ENCODE results near the gene ZFP36L2. TPM values are rescaled to one million over a fixed set of nuclear protein-coding genes. Genes with fewer than 3 reads are reported as not detected.

Gene ZFP36L2
- total and polyA plus RNA-seq, 7 experiments from 2014 or later = 231 to 747 (median 389) TPM

DNA sequence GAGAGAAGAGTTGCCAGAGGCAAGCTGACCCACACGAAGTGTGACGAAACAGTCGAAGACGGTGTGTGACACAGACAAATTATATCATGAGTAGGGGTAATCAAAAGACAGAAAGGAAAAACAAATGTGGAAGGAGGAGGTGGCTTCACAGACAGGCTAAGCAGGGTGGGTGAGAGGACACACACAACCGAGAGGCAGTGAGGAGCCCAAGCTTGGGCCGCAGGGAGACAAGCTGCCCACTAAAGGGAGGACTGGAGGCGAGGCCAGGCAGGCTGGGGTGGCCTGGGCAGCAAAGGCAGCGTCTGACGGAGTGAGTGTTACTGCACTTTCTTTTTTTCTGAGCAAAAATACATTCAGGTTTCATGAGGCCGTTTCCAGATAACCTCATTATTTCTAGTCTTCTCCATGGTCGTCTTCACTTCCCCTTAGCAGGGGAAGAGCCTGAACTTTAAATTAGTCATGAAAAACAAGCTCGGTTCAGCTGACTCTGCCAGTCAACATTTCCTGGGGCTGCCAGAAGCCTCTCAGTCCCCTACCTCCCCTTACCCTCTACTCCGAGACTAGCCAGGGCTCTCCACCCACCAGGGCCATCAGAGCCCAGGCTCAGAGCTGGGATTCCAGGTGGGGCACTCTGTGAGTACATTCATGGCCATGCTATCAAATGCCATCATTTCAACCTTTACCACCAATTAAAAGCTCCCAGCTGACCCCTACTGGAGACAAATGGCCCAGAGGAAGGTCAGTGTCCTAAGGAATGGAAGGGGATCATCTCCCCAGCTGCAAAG lies 13.8 kb upstream of the ZFP36L2 start:
- Mint-ChIP-seq H3K27ac (peak overlapping the region in 4 of 9 donors; percentile 4 to 38 (median 34)), H3K27me3 (no peaks in the 10 kb centered on the region), H3K9me3 (no peaks in the 10 kb centered on the region), H3K36me3 (peaks cover 4 to 16% (median 9%) of the 10 kb centered on the region in 5 donors), H3K4me3 (no peak overlapping the region), H3K4me1 (peaks cover 4 to 24% (median 16%) of the 10 kb centered on the region in 7 donors)
- POLR2A ChIA-PET = no interaction called here
- Histone ChIP-seq H3K36me3 (ENCODE audit: control insufficient read depth in 2 of 3, insufficient read depth in 3 of 3, low read length in 3 of 3) (peaks cover 0 to 12% (median 0%) of the 10 kb centered on the region in 3 experiments), H3K9me3 (ENCODE audit: control insufficient read depth in 2 of 3, low read length in 3 of 3) (no peaks in the 10 kb centered on the region), H3K4me3 (ENCODE audit: low read length) (no peak overlapping the region), H3K4me1 (ENCODE audit: control insufficient read depth in 2 of 2, insufficient read depth in 2 of 2, low read length in 2 of 2) (peaks cover 0 to 4% of the 10 kb centered on the region in 2 donors), H3K27ac (ENCODE audit: low read depth, low read length) (no peak overlapping the region), H3K27me3 (ENCODE audit: control insufficient read depth in 2 of 2, insufficient read depth in 2 of 2, low read length in 2 of 2) (no peaks in the 10 kb centered on the region)
- ATAC-seq (peak; percentile 73), DNase-seq (no peak)
- CTCF ChIA-PET = interaction anchor here (0.7 to 1.5 kb wide), 3 partner anchors 11 to 265 kb away, joined by 3 to 5 read pairs (median 5); no protein-coding TSS in a partner anchor
- intact Hi-C loops (cut with micrococcal nuclease) = no loop called here

DNA sequence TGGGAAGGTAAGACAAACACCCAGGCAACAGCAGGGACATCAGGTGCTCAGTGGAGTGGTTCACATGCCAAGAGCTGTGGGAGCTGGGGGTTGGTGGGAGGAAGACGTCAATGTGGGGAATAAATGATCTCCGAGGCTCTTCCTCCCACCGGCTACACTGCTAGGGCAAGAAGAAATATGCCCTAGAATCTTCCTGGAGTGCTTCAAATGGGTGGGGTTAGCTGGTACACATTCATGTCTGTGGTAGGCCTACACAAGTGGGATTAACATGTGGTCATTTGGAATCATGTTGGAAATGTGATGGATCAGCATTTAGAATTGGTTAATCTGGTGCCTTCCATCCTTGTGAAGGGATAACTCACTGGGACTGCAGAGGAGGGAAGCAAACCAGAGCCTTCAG lies 12.4 kb upstream of the ZFP36L2 start:
- Mint-ChIP-seq H3K4me1 (peaks cover 4 to 24% (median 16%) of the 10 kb centered on the region in 7 donors), H3K4me3 (no peak overlapping the region), H3K27ac (peak overlapping the region in 1 of 9 donors; percentile 38), H3K27me3 (no peaks in the 10 kb centered on the region), H3K9me3 (no peaks in the 10 kb centered on the region), H3K36me3 (peaks cover 3 to 12% (median 6%) of the 10 kb centered on the region in 5 donors)
- DNase-seq (no peak), ATAC-seq (no peak)
- ChIA-PET CTCF (interaction anchor here (1.1 kb wide), 1 partner anchor 245 kb away, joined by 3 read pairs; no protein-coding TSS in a partner anchor), POLR2A (no interaction called here)
- H3K9me3 ChIP-seq (ENCODE audit: control insufficient read depth in 2 of 3, low read length in 3 of 3) = no peaks in the 10 kb centered on the region
- H3K27me3 ChIP-seq (ENCODE audit: control insufficient read depth in 2 of 2, insufficient read depth in 2 of 2, low read length in 2 of 2) = no peaks in the 10 kb centered on the region
- peaks cover 0 to 4% of the 10 kb centered on the region in 2 donors for H3K4me1 ChIP-seq (ENCODE audit: control insufficient read depth in 2 of 2, insufficient read depth in 2 of 2, low read length in 2 of 2)
- no peak overlapping the region for H3K27ac ChIP-seq (ENCODE audit: low read depth, low read length)
- H3K36me3 ChIP-seq (ENCODE audit: control insufficient read depth in 2 of 3, insufficient read depth in 3 of 3, low read length in 3 of 3) = peaks cover 0 to 4% (median 0%) of the 10 kb centered on the region in 3 experiments
- H3K4me3 ChIP-seq (ENCODE audit: low read length) = no peak overlapping the region
- intact Hi-C loops (cut with micrococcal nuclease) = no loop called here

DNA sequence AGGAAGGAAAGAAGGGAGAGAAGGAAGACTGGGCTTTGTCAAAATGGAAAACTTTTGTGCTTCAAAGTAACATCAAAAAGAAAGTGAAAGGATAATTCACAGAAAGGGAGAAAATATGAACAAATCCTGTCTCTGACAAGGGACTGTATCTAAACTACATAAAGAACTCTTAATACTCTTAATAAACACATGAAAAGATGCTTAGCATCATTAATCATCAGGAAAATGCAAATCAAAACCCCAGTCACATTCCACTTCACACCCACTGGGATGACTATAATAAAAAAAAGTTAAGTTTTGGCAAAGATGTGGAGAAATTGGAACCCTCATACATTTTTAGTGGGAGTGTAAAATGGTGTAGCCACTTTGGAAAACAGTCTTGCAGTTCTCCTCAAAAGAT lies 11.8 kb upstream of the ZFP36L2 start:
- Mint-ChIP-seq H3K27ac (peak overlapping the region in 2 of 9 donors; percentile 19 to 38), H3K4me3 (no peak overlapping the region), H3K27me3 (no peaks in the 10 kb centered on the region), H3K4me1 (peaks cover 4 to 24% (median 16%) of the 10 kb centered on the region in 7 donors), H3K9me3 (no peaks in the 10 kb centered on the region), H3K36me3 (peaks cover 3 to 9% (median 6%) of the 10 kb centered on the region in 5 donors)
- intact Hi-C loops (cut with micrococcal nuclease) = no loop called here
- POLR2A ChIA-PET = interaction anchor here (0.6 kb wide), 1 partner anchor 110 kb away, joined by 3 read pairs; no protein-coding TSS in a partner anchor
- H3K4me3 ChIP-seq (ENCODE audit: low read length) = no peak overlapping the region
- peaks cover 0 to 4% of the 10 kb centered on the region in 2 donors for H3K4me1 ChIP-seq (ENCODE audit: control insufficient read depth in 2 of 2, insufficient read depth in 2 of 2, low read length in 2 of 2)
- ATAC-seq (no peak), DNase-seq (no peak)
- no peaks in the 10 kb centered on the region for H3K9me3 ChIP-seq (ENCODE audit: control insufficient read depth in 2 of 3, low read length in 3 of 3)
- peaks cover 0 to 1% (median 0%) of the 10 kb centered on the region in 3 experiments for H3K36me3 ChIP-seq (ENCODE audit: control insufficient read depth in 2 of 3, insufficient read depth in 3 of 3, low read length in 3 of 3)
- CTCF ChIA-PET = interaction anchor here (1.1 kb wide), 1 partner anchor 246 kb away, joined by 3 read pairs; no protein-coding TSS in a partner anchor
- no peaks in the 10 kb centered on the region for H3K27me3 ChIP-seq (ENCODE audit: control insufficient read depth in 2 of 2, insufficient read depth in 2 of 2, low read length in 2 of 2)
- H3K27ac ChIP-seq (ENCODE audit: low read depth, low read length) = no peak overlapping the region

DNA sequence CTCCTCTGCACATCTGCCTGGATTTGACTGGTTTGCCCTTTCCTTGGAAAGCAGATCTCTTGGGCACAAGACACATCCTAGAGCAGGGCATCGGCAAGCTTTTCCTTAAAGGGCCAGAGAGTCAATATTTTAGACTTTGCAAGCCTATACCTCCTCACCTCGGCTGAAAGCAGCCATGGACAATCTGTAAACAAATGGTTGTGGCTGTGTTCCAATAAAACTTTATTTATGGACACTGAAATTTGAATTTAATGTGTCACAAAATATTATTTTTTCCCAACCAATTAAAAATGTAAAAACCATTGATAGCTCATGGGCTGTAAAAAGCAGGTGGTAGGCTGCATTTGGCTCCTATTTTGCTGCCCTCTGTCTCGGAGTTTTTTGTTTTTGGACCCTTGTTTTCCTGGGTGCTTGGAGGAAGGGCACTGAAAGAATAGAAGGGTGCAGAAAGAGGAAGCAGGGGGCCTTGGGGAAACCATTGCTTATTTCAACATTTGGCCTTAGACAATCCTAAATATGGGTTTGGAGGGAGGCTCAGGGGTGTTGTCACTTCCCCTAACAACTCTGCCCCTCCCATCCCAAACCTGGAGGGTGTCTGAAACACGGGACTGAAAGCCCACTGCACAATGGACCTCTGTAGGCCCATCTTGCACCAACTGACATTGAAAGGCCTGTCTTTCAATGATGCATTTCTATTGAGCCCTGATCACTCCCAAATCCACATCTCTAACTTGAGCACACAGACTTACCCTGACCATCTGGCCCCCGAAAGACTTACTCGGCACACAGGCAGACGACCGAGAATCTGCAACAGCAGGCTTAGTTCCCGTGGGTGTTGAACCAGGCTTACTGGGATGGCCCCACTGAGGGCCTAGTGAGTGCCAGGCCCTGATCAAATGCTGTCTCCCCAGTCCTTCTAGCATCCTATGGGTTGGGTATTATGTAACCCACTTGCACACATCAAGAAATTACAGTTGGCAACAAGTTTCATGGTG lies 7.1 kb upstream of the ZFP36L2 start:
- H3K27me3 ChIP-seq (ENCODE audit: control insufficient read depth in 2 of 2, insufficient read depth in 2 of 2, low read length in 2 of 2) = no peaks in the 10 kb centered on the region
- H3K4me3 ChIP-seq (ENCODE audit: low read length) = no peak overlapping the region
- H3K36me3 Mint-ChIP-seq = peaks cover 0 to 13% (median 9%) of the 10 kb centered on the region in 5 donors
- no peak for DNase-seq
- H3K27ac Mint-ChIP-seq = peak overlapping the region in 5 of 9 donors; percentile 38 to 76 (median 46)
- H3K36me3 ChIP-seq (ENCODE audit: control insufficient read depth in 2 of 3, insufficient read depth in 3 of 3, low read length in 3 of 3) = peaks cover 0 to 25% (median 0%) of the 10 kb centered on the region in 3 experiments
- ATAC-seq = no peak
- peaks cover 12 to 13% of the 10 kb centered on the region in 2 donors for H3K4me1 ChIP-seq (ENCODE audit: control insufficient read depth in 2 of 2, insufficient read depth in 2 of 2, low read length in 2 of 2)
- CTCF ChIA-PET = interaction anchor here (0.7 kb wide), 2 partner anchors 27 to 196 kb away, joined by 3 read pairs; no protein-coding TSS in a partner anchor
- POLR2A ChIA-PET = interaction anchor here (0.6 to 24.2 kb wide), 2 partner anchors 20 to 102 kb away, joined by 4 to 1771 read pairs; no protein-coding TSS in a partner anchor
- H3K4me3 Mint-ChIP-seq = no peak overlapping the region
- H3K27me3 Mint-ChIP-seq = no peaks in the 10 kb centered on the region
- no peaks in the 10 kb centered on the region for H3K9me3 ChIP-seq (ENCODE audit: control insufficient read depth in 2 of 3, low read length in 3 of 3)
- H3K4me1 Mint-ChIP-seq = peaks cover 15 to 25% (median 20%) of the 10 kb centered on the region in 7 donors
- no peak overlapping the region for H3K27ac ChIP-seq (ENCODE audit: low read depth, low read length)
- peaks cover 0 to 5% (median 0%) of the 10 kb centered on the region in 11 donors for H3K9me3 Mint-ChIP-seq
- intact Hi-C loops (cut with micrococcal nuclease) = no loop called here

DNA sequence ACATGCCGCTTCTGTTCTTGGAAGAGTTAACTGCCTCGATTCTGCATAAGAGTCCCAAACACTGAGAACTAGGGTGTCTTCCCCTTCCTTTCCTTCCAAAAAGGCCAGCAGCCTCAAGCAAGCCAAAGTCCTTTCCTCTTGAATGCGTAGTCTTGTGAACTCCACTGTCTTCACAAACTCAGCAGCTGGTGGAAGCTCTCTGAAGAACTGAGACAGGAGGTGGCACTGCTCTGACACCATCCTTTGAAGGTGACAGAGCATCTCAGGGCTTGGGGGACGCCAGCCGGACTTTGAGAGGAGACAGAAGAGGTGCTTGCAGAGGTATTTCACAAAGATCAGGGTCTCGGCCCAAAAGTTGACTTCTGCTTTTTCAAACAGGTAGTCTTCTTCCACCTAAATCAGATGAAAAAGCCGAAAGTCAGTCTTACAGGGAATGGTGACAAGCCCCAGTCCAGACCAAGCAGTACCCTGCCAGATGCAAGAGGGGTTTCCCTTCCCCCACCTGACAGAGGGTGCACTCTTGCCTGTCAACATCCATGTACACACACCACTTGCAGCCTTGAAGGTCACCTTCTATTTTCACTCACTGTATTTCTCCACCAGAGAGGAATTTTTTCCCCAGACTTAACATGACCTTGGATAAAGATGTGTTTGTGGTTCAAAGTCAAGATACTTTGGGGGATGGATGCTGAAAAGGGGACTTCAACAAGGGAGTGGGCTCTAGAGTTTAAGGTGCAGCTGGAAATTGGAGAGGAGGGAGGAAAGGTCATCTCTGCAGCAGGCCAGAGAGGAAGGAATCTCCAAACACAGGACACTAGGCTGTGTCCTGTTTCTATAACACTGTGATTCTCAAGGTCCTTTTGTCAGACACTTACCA lies 4.8 kb upstream of the ZFP36L2 start:
- Mint-ChIP-seq H3K27me3 (no peaks in the 10 kb centered on the region), H3K4me3 (peak overlapping the region in 2 of 10 donors; percentile 28), H3K27ac (peak overlapping the region in 6 of 9 donors; percentile 3 to 72 (median 52)), H3K9me3 (peaks cover 0 to 5% (median 0%) of the 10 kb centered on the region in 11 donors), H3K4me1 (peaks cover 14 to 28% (median 21%) of the 10 kb centered on the region in 7 donors), H3K36me3 (peaks cover 0 to 9% (median 8%) of the 10 kb centered on the region in 5 donors)
- Histone ChIP-seq H3K27ac (ENCODE audit: low read depth, low read length) (no peak overlapping the region), H3K9me3 (ENCODE audit: control insufficient read depth in 2 of 3, low read length in 3 of 3) (no peaks in the 10 kb centered on the region), H3K36me3 (ENCODE audit: control insufficient read depth in 2 of 3, insufficient read depth in 3 of 3, low read length in 3 of 3) (peaks cover 0 to 31% (median 0%) of the 10 kb centered on the region in 3 experiments), H3K27me3 (ENCODE audit: control insufficient read depth in 2 of 2, insufficient read depth in 2 of 2, low read length in 2 of 2) (no peaks in the 10 kb centered on the region), H3K4me3 (ENCODE audit: low read length) (no peak overlapping the region), H3K4me1 (ENCODE audit: control insufficient read depth in 2 of 2, insufficient read depth in 2 of 2, low read length in 2 of 2) (peaks cover 22% of the 10 kb centered on the region in 2 donors)
- POLR2A ChIA-PET = interaction anchor here (0.6 to 24.2 kb wide), 2 partner anchors 9 to 99 kb away, joined by 3 to 1771 read pairs; no protein-coding TSS in a partner anchor
- CTCF ChIA-PET = interaction anchor here (0.5 to 5.6 kb wide), 5 partner anchors 100 to 258 kb away, joined by 3 to 203 read pairs (median 5); no protein-coding TSS in a partner anchor
- no peak for DNase-seq
- intact Hi-C loops (cut with micrococcal nuclease) = no loop called here
- no peak for ATAC-seq
